HUES48 (cell line): ENCODE results near the gene NYNRIN.
A peak's percentile ranks its signal among the peaks of the same experiment; 100 is the strongest.
"Not testable (repeated sequence)": the region's sequence is repeated elsewhere in the genome, so short reads cannot be mapped to it uniquely, and the experiment has no call there.

ENCODE experiments used
- H3K27ac ChIP-seq: one replicate; pipeline ENCODE4 v1.7.0; 2013; ENCODE audit warnings: low read depth, low read length, inconsistent platforms
- H3K27me3 ChIP-seq: 2 replicates; pipeline ENCODE4 v1.6.1; 2013; ENCODE audit warnings: mild to moderate bottlenecking, low read length; ENCODE audit not compliant: control insufficient read depth, insufficient read depth
- H3K36me3 ChIP-seq: 2 replicates; pipeline ENCODE4 v1.6.1; 2013; ENCODE audit warnings: low read length; ENCODE audit not compliant: control insufficient read depth, insufficient read depth
- H3K4me1 ChIP-seq: 2 replicates; pipeline ENCODE4 v1.6.1; 2013; ENCODE audit warnings: mild to moderate bottlenecking, low read length; ENCODE audit not compliant: control insufficient read depth, insufficient read depth
- H3K4me3 ChIP-seq: 2 replicates; pipeline ENCODE4 v1.5.1; 2013; ENCODE audit warnings: mild to moderate bottlenecking, low read depth, low read length
- H3K9ac ChIP-seq: 2 replicates; pipeline ENCODE4 v1.6.1; 2013; ENCODE audit warnings: mild to moderate bottlenecking, low read depth, low read length, moderate library complexity
- H3K9me3 ChIP-seq: 2 replicates; pipeline ENCODE4 v1.6.1; 2013; ENCODE audit warnings: low read length; ENCODE audit not compliant: control insufficient read depth, insufficient read depth

The NYNRIN gene

GRCh38 chr14:24398653-24399446 is at the start of gene NYNRIN:
NYNRIN (plus strand) TSS chr14:24399003; CDS start chr14:24399247, 244 bp downstream.
- Histone ChIP-seq H3K36me3 (no peaks in the 10 kb centered on the region), H3K27ac (peak within 1 kb of the TSS; percentile 23), H3K27me3 (no peaks in the 10 kb centered on the region), H3K4me1 (peaks cover 20% of the 10 kb centered on the region; the same call in 1 of the 2 replicates), H3K9me3 (no peaks in the 10 kb centered on the region), H3K9ac (no peak within 1 kb of the TSS), H3K4me3 (peak within 1 kb of the TSS; percentile 75)

DNA sequence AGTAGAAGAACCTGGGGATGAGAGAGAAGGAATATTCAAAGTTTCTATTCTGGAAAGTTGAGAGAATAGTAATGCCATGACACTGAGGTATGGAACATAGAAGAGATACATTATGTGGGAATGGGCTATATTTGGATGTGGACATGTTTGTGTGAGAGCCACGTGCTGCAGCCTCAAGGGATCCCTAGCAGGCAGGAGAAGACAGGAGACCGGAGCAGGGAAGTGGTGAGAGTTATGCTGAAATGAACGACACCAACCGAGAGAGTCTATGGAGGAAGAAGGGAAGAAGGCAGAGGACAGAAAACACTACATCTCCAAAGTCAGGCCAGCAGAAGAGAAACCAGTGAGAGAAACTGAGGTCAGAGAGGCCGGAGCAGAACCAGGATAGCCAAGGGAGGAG is 49.1 kb upstream of the NYNRIN start:
- Histone ChIP-seq H3K4me3 (no peak overlapping the region), H3K27me3 (peaks cover 36% of the 10 kb centered on the region), H3K9me3 (no peaks in the 10 kb centered on the region), H3K27ac (no peak overlapping the region), H3K36me3 (no peaks in the 10 kb centered on the region), H3K9ac (no peak overlapping the region), H3K4me1 (no peaks in the 10 kb centered on the region)

DNA sequence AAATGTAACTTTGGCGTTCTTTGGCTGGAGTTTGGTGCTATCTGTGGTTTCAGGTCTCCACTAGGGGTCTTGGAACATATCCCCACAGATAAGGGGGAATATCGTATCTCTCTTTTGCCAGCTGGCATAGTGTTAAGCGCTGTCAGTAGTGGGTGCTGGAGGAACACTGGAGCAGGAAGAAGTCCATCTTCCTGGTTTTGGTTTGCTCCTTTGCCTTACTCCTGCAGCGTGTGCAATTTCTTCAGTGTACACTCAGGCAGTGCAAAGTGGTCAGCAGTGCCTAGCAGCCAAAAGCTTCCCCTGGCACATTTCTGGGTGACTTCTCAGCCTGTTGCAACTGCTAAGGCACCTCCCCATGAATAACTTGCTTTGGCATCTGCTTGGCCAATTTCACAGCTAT is 47.3 kb upstream of the NYNRIN start:
- H3K4me3 ChIP-seq, result no peak overlapping the region
- no peak overlapping the region for H3K27ac ChIP-seq
- H3K4me1 ChIP-seq, result no peaks in the 10 kb centered on the region
- no peaks in the 10 kb centered on the region for H3K36me3 ChIP-seq
- H3K9me3 ChIP-seq, result no peaks in the 10 kb centered on the region
- H3K9ac ChIP-seq, result no peak overlapping the region
- peaks cover 35% of the 10 kb centered on the region for H3K27me3 ChIP-seq

- peaks cover 26% of the 10 kb centered on the region for H3K27me3 ChIP-seq
- H3K27ac ChIP-seq, result no peak overlapping the region
- no peaks in the 10 kb centered on the region for H3K4me1 ChIP-seq
- H3K4me3 ChIP-seq, result no peak overlapping the region
- H3K9ac ChIP-seq, result no peak overlapping the region
- no peaks in the 10 kb centered on the region for H3K36me3 ChIP-seq
- no peaks in the 10 kb centered on the region for H3K9me3 ChIP-seq
Measured at GRCh38 chr14:24353559-24354481, 45.0 kb upstream of the NYNRIN start.

- not testable (repeated sequence) for H3K9me3 ChIP-seq, H3K4me1 ChIP-seq, H3K27ac ChIP-seq, H3K4me3 ChIP-seq, H3K36me3 ChIP-seq, H3K9ac ChIP-seq
- H3K27me3 ChIP-seq, result peaks cover 22% of the 10 kb centered on the region
Measured at GRCh38 chr14:24354482-24354825, 44.3 kb upstream of the NYNRIN start.

DNA sequence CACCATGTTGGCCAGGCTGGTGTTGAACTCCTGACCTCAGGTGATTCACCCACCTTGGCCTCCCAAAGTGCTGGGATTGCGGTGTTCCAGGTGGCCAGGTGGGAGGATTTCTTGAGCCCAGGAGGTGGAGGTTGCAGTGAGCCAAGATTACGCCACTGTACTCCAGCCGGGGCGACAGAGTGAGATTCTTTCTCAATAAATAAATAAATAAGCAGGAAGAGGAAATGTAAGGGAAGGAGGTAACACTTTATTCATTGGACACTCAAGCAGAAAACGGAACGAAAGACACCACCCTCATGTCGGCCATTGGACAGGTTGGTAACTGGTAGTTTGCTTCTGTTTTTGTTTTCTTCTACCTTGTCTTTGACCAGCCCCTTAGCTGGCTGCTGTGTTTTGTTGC is 43.8 kb upstream of the NYNRIN start:
- Histone ChIP-seq H3K9me3 (no peaks in the 10 kb centered on the region), H3K4me3 (no peak overlapping the region), H3K9ac (no peak overlapping the region), H3K27me3 (peaks cover 16% of the 10 kb centered on the region), H3K36me3 (no peaks in the 10 kb centered on the region), H3K4me1 (no peaks in the 10 kb centered on the region), H3K27ac (no peak overlapping the region)

GRCh38 chr14:24356208-24356607 is 42.6 kb upstream of the NYNRIN start:
- no peaks in the 10 kb centered on the region for H3K36me3 ChIP-seq
- no peak overlapping the region for H3K27ac ChIP-seq
- H3K27me3 ChIP-seq, result peaks cover 12% of the 10 kb centered on the region
- H3K9ac ChIP-seq, result no peak overlapping the region
- H3K9me3 ChIP-seq, result no peaks in the 10 kb centered on the region
- no peak overlapping the region for H3K4me3 ChIP-seq
- H3K4me1 ChIP-seq, result no peaks in the 10 kb centered on the region

DNA sequence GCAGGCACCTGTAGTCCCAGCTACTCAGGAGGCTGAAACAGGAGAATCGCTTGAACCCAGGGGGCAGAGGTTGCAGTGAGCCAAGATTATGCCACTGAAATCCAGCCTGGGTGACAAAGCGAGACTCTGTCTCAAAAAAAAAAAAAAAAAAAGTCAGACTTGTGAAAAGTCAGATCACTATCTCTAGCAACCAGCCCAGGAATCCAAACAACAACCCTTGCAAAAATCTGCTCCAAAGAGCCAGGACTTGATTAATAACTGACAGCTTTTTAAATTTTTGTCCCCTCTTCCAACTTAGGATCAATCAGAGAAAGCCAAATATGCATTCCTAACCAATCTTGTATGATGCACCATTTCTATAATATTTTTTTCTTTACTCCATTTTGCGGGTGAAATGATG is 38.5 kb upstream of the NYNRIN start:
- no peaks in the 10 kb centered on the region for H3K36me3 ChIP-seq

DNA sequence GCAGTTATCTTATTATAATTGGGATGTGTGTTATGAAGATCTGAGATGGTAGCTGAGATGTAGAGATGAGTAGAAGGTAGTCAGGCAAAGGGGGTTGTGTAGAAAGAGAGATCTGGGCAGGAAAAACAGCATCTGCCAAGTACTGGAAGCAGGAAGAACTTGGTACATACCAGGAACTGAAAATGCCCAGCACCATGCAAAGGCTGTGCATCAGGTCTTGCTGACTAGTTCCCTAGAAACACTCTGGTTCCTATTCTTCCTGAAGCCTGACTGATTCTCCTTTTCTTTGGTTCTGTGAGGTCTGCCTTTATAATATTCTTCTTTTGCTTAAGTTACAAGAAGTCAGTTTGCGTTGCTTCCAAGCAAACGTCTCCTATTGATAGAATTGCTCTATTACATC is 37.5 kb upstream of the NYNRIN start:
- Histone ChIP-seq H3K36me3 (no peaks in the 10 kb centered on the region), H3K27ac (no peak overlapping the region), H3K9ac (no peak overlapping the region), H3K9me3 (no peaks in the 10 kb centered on the region), H3K4me1 (no peaks in the 10 kb centered on the region), H3K27me3 (peaks cover 16% of the 10 kb centered on the region), H3K4me3 (no peak overlapping the region)

More for the DNA sequence above, 38.5 kb upstream of the NYNRIN start:
- no peak overlapping the region for H3K27ac ChIP-seq
- peaks cover 16% of the 10 kb centered on the region for H3K27me3 ChIP-seq
- no peak overlapping the region for H3K4me3 ChIP-seq
- no peak overlapping the region for H3K9ac ChIP-seq
- H3K9me3 ChIP-seq, result no peaks in the 10 kb centered on the region
- H3K4me1 ChIP-seq, result no peaks in the 10 kb centered on the region

DNA sequence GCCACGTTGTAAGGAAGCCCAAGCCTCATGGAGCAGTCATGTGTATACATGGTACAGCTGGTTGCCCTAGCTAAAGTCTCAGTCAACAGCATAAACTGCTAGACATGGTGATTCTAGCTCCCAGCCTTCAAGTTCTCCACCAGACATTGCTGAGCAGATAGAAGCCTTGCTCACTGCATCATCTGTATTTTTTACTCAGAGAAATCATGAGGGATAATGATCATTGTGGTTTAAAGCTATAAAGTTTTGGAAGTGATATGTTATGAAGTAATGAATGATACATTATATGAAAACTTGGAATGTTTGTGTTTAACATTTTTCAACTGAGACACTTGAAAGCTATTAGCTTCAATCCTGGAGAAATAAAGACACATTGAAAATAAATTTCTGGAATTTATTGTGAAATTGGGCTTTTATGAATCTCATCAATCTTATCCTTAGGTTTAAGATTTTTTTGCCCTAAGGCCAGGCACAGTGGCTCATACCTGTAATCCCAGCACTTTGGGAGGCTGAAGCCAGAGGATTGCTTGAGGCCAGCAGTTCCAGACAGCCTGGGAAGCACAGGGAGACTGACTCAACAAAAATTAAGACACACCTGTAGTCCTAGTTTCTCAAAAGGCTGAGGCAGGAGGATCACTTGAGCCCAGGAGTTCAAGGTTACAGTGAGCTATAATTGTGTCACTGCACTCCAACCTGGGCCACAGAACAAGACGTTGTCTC is 36.4 kb upstream of the NYNRIN start:
- Histone ChIP-seq H3K27ac (no peak overlapping the region), H3K9me3 (no peaks in the 10 kb centered on the region), H3K36me3 (no peaks in the 10 kb centered on the region), H3K4me3 (no peak overlapping the region), H3K9ac (no peak overlapping the region), H3K27me3 (peaks cover 16% of the 10 kb centered on the region), H3K4me1 (no peaks in the 10 kb centered on the region)
